GM18907 (cell line): ENCODE results near the gene SGTA.

ENCODE experiments used
- ATAC-seq: cut with Tn5 transposase; IDR thresholded peaks from one replicate; pipeline ENCODE4 v1.9.1; 2021; ENCODE audit warnings: mild to moderate bottlenecking, moderate library complexity; ENCODE audit not compliant: unreplicated experiment

Gene SGTA

DNA sequence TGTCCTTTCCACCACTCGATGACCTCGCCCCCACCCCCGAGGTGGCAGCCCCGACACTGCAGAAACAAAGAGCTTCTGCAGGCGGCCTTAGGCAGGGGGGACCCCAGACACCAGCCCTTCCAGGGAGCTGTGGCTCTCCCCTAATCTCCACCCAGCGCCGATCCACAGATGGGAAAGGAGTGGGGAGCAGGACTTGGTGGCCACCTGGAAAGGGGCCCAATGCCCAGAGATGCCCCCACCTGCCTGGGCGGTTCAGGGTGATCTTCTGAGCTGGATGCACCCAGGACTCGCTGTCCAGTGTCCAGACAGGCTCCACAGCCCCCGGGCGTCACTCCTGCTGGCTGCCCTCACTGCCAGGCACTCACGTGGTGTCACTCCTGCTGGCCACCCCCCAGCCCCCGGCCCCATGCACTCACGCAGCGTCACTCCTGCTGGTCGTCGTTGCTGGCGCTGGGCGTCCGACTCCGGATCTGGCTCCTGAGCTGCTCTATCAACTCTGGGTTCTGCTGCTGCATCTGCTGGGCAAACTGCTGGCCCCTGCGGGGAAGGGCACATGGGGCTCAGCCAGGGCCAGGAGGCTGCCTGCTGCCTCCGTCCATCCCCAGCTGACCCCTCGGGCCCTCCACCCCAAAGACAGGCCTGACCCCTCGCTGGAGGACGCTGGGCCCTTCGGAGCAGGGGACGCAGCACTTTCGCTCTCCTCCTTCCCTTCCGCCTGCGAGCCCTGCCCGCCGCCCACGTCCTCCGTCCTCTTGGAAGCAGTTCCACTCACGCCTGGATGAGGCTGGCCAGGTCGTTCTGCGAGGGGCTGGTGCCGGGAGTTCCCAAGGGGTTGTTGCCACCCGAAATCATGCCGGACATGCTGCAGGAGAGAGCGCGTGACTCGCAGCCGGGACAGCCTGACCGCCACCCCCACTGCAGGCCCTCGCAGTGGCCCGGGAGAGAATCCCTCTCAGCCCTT is 25.9 kb downstream of the SGTA start:
- ATAC-seq = no peak

- ATAC-seq = no peak
Measured at GRCh38 chr19:2756477-2756876, 26.6 kb downstream of the SGTA start.

DNA sequence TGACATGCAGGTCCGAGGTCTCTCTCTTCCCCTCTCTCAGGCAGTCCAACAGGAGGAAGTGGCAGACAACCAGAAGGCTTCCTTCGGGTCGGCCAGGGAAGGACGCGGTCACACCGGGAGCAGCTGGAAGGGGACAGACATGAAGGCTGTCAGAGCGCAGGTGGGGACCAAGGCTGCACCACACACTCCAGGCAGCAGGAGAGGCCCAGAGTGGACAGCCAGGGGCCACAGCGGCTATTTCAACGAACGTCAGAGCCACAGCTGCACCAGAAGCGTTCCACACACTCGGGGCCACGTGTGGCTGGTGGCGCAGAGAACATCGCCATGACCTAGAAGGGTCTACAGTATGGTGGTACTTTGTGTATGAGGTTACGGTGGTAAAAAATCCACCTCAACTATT is 27.3 kb downstream of the SGTA start:
- ATAC-seq = no peak

DNA sequence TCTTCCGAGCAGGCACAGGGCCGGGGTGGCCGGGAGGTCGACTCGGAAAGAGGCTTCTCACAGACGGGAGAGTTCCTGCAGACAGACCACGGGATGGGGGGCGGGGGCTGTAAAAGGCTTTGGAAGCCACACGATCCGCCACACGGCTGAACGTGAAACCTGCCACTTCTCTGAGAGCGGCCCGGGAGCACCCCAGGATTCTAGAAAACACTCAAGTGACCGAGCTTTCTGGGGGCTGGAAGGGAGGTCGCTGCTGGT is 27.7 kb downstream of the SGTA start:
- ATAC-seq = no peak

DNA sequence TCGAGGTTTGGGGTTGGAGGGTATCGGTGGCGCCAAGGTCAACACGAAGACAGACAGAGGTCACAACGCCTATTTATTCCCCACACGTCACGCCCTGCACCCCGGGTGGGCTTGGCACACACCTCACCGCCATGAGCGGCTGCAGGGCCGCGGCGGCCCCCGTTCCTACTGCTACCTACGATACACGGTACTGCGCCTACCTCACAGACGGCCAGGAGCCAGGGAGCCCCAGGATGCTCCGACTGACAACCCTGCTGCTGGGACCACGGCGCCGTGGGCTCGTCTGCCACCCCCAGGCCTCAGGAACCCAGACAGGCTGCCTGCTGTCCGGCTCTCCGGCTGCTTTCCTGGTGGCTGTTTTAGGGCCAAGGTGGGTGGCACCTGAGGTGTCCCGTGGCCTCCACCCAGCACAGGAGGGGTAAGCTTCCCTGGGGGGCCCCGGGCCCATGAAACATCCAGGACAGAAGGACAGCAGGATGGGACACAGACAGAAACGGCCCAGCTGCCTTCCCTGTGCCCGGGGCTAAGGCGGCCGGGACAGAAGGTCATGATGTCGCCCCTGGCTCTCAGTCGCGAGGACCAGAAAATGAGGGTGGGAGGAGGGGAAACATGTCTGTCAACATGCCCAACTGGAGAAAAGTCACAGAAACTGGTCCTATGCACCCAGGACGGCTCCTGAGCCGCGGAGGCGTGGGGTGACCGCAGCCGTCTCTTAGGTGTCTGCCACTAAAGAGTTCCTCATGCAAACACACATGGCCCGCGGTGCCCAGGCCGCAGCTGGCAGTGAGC is 28.2 kb downstream of the SGTA start:
- ATAC-seq = no peak

GRCh38 chr19:2751438-2751830 is 31.6 kb downstream of the SGTA start:
- no peak for ATAC-seq

- no peak for ATAC-seq
Measured at GRCh38 chr19:2750808-2751437, 32.1 kb downstream of the SGTA start.

DNA sequence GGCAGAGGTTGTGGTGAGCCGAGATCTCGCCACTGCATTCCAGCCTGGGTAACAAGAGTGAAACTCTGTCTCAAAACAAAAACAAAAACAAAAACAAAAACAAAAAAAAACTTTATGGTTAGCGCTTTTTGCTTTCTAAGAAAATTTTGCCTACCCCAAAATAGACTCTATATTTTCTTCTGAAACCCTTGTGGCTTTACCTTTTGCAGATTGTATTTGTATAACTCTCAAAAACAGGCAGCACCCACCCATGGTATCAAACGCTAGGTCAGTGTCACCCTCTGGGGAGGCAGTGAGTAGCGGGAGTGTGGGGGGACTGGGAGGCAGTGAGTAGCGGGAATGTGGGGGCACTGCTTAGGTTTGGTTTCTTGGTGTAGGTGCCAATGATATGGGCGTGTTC is 35.7 kb downstream of the SGTA start:
- no peak for ATAC-seq

- ATAC-seq = no peak
Measured at GRCh38 chr19:2744113-2744512, 39.0 kb downstream of the SGTA start.

DNA sequence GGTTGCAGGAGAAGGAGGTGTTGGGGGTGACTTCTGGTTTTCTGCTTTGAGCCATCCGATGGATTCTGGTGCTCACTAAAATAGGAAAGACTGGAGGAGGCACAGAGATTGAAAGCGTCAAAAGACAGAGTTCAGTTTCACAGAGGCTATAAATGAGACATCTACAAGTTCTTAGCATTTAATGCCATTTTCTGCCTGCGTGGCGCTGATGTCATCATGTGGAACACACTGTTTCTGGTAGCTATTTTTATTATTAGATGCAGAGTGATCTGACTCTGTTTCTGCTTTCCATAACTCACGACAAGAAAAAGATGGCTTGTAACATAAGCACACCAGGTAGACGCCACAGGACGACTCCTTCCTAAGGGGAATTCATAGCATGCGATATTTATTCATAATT is 40.0 kb downstream of the SGTA start:
- no peak for ATAC-seq

GRCh38 chr19:2740314-2740656 is 42.8 kb downstream of the SGTA start:
- ATAC-seq = no peak

- peak; percentile 88 for ATAC-seq
Measured at GRCh38 chr19:2739602-2740313, 43.3 kb downstream of the SGTA start, which contains the start of gene SLC39A3. Gene SLC39A3 (minus strand): TSS chr19:2740017. CDS start chr19:2737257, 2,760 bp downstream.

- no peak for ATAC-seq
Measured at GRCh38 chr19:2736550-2737190, 46.4 kb downstream of the SGTA start.

- ATAC-seq = no peak
Measured at GRCh38 chr19:2735374-2735773, 47.7 kb downstream of the SGTA start.

- ATAC-seq = no peak
Measured at GRCh38 chr19:2734589-2735288, 48.3 kb downstream of the SGTA start.

- ATAC-seq = no peak
Measured at GRCh38 chr19:2733930-2734588, 49.0 kb downstream of the SGTA start.

GRCh38 chr19:2732883-2733282 is 50.2 kb downstream of the SGTA start:
- ATAC-seq = no peak

DNA sequence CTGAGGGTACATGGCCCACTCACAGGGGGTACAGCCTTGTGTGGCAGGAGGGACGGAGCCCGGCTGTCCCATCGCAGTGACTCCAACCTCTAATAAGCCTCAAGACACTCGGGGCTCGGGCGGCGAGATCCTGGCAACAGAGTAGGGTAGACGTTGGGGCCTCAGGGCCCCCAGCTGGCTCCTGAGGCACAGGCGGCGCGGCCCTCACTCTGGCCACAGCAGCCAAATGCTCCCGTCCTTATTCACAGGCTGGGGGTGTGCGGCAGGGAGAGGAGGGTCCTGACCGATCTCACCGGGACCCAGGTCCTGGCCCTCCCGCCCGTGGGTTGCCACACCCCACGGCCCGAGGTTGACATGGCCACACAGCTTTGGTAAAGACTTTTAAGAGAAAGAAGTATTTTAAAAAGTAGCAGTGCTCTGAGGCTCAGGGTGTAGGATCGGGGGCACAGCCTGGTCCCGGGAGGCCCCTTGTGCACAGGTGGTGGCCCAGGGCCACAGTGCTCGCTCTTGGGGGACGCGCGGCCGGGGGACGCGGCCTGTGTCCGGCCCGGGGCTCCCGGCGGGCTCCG is 50.8 kb downstream of the SGTA start:
- ATAC-seq = no peak
